Urothelium cell line (cell line): ENCODE data around the gene NCBP2.
"Not testable (repeated sequence)": the region's sequence is repeated elsewhere in the genome, so short reads cannot be mapped to it uniquely, and the experiment has no call there.

Source experiments
- DNase-seq: peaks from one replicate; pipeline ENCODE4 v3.0.0; 2011; ENCODE audit warnings: low spot score, mixed read lengths
- FAIRE-seq: peaks from 2 replicates; lab custom pipeline; 2011; peaks lifted over from hg19 to GRCh38; lab: Jason Lieb, UNC

NCBP2 gene

GRCh38 chr3:196968233-196969133 is 26.2 kb upstream of the NCBP2 start, which contains the start of gene PIGZ:
PIGZ (minus strand) TSS chr3:196968833; CDS start chr3:196952031, 16,802 bp downstream.
- DNase-seq (peak; percentile 61), FAIRE-seq (no peak)

- no peak for FAIRE-seq
- no peak for DNase-seq
These were observed 25.3 kb upstream of the NCBP2 start for GRCh38 chr3:196967412-196968232.

GRCh38 chr3:196966526-196967401 is 24.4 kb upstream of the NCBP2 start:
- DNase-seq (no peak), FAIRE-seq (no peak)

- FAIRE-seq: no peak
- DNase-seq: no peak
These were observed 23.5 kb upstream of the NCBP2 start for GRCh38 chr3:196965804-196966173.

- FAIRE-seq: no peak
- DNase-seq: no peak
These were observed 22.9 kb upstream of the NCBP2 start for GRCh38 chr3:196965112-196965803.

GRCh38 chr3:196963631-196963953 is 21.3 kb upstream of the NCBP2 start:
- FAIRE-seq: no peak
- no peak for DNase-seq

GRCh38 chr3:196962930-196963630 is 20.8 kb upstream of the NCBP2 start:
- no peak for DNase-seq
- no peak for FAIRE-seq

- FAIRE-seq (no peak), DNase-seq (no peak)
These were observed 20.0 kb upstream of the NCBP2 start for GRCh38 chr3:196962108-196962929.

- DNase-seq (no peak), FAIRE-seq (no peak)
These were observed 12.5 kb upstream of the NCBP2 start for GRCh38 chr3:196954832-196955231.

GRCh38 chr3:196951371-196951770 is 9.0 kb upstream of the NCBP2 start:
- DNase-seq (no peak), FAIRE-seq (no peak)

GRCh38 chr3:196949750-196950149 is 7.4 kb upstream of the NCBP2 start:
- DNase-seq: no peak
- FAIRE-seq: no peak

GRCh38 chr3:196949285-196949619 is 6.9 kb upstream of the NCBP2 start:
- no peak for FAIRE-seq
- no peak for DNase-seq

- no peak for DNase-seq
- FAIRE-seq: no peak
These were observed 6.3 kb upstream of the NCBP2 start for GRCh38 chr3:196948442-196949284.

GRCh38 chr3:196947860-196948441 is 5.6 kb upstream of the NCBP2 start:
- FAIRE-seq (no peak), DNase-seq (no peak)

- DNase-seq (no peak), FAIRE-seq (no peak)
These were observed 5.0 kb upstream of the NCBP2 start for GRCh38 chr3:196947136-196947859.

- FAIRE-seq, DNase-seq: not testable (repeated sequence)
These were observed 1.9 kb upstream of the NCBP2 start for GRCh38 chr3:196944037-196944790.
